HG03095 (cell line): ENCODE measurements around the gene POLR2A.
A peak's percentile ranks its signal among the peaks of the same experiment; 100 is the strongest.

Experiments
- ATAC-seq: cut with Tn5 transposase; IDR thresholded peaks from one replicate; pipeline ENCODE4 v1.9.1; 2021; ENCODE audit warnings: moderate library complexity; ENCODE audit not compliant: unreplicated experiment

Gene POLR2A

GRCh38 chr17:7484067-7484918 lies at the start of gene POLR2A:
POLR2A (plus strand) TSS chr17:7484366.
- ATAC-seq = peak; percentile 44

- ATAC-seq = peak; percentile 23
These were observed 48.2 kb upstream of the POLR2A start for GRCh38 chr17:7435676-7436555.

- ATAC-seq = no peak
These were observed 47.4 kb upstream of the POLR2A start for GRCh38 chr17:7436556-7437368.

- no peak for ATAC-seq
These were observed 46.8 kb upstream of the POLR2A start for GRCh38 chr17:7437369-7437863.

- no peak for ATAC-seq
These were observed 46.1 kb upstream of the POLR2A start for GRCh38 chr17:7437950-7438614.

- ATAC-seq = no peak
These were observed 45.3 kb upstream of the POLR2A start for GRCh38 chr17:7438656-7439460.

- no peak for ATAC-seq
These were observed 44.6 kb upstream of the POLR2A start, which contains the start of gene FGF11 for GRCh38 chr17:7439462-7440112. FGF11 (plus strand) TSS chr17:7439512; CDS start chr17:7439621, 109 bp downstream.

GRCh38 chr17:7440113-7440833 lies 43.9 kb upstream of the POLR2A start:
- no peak for ATAC-seq

- no peak for ATAC-seq
These were observed 43.4 kb upstream of the POLR2A start for GRCh38 chr17:7440834-7441195.

GRCh38 chr17:7441266-7441665 lies 42.9 kb upstream of the POLR2A start:
- ATAC-seq = no peak

GRCh38 chr17:7442142-7442541 lies 42.0 kb upstream of the POLR2A start:
- no peak for ATAC-seq

GRCh38 chr17:7443499-7444485 lies 40.4 kb upstream of the POLR2A start:
- ATAC-seq = no peak

GRCh38 chr17:7444682-7445618 lies 39.2 kb upstream of the POLR2A start, which contains the start of gene CHRNB1:
CHRNB1 (plus strand) TSS chr17:7445061; CDS start chr17:7445128, 67 bp downstream.
- no peak for ATAC-seq

GRCh38 chr17:7445619-7445968 lies 38.6 kb upstream of the POLR2A start:
- ATAC-seq = no peak

GRCh38 chr17:7448461-7448860 lies 35.7 kb upstream of the POLR2A start:
- no peak for ATAC-seq

- ATAC-seq = no peak
These were observed 24.1 kb upstream of the POLR2A start for GRCh38 chr17:7459961-7460545.
